ENCODE results near the gene GON4L. TPM values are rescaled to one million over a fixed set of nuclear protein-coding genes. Genes with fewer than 3 reads are reported as not detected.
"Not testable (repeated sequence)": the region's sequence is repeated elsewhere in the genome, so short reads cannot be mapped to it uniquely, and the experiment has no call there.

Gene GON4L
- total and polyA plus RNA-seq, 3 donors from 2014 or later: 36.4 to 108 (median 77.2) TPM

DNA sequence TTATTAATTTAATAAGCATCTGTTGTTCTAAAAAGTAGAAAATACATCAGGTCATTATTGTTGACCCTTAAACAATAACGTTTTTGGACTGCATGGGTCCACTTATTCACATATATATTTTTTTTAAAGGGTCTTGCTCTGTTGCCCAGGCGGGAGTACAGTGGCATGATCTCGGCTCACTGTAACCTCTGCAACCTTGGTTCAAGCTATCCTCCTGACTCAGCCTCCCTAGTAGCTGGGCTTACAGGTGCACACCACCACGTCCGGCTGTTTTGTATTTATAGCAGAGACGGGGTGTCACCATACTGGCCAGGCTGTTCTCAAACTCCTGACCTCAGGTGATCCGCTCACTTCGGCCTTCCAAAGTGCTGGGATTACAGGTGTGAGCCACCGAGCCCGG lies 115.1 kb downstream of the GON4L start:
- TF ChIP-seq, protein P1, sequence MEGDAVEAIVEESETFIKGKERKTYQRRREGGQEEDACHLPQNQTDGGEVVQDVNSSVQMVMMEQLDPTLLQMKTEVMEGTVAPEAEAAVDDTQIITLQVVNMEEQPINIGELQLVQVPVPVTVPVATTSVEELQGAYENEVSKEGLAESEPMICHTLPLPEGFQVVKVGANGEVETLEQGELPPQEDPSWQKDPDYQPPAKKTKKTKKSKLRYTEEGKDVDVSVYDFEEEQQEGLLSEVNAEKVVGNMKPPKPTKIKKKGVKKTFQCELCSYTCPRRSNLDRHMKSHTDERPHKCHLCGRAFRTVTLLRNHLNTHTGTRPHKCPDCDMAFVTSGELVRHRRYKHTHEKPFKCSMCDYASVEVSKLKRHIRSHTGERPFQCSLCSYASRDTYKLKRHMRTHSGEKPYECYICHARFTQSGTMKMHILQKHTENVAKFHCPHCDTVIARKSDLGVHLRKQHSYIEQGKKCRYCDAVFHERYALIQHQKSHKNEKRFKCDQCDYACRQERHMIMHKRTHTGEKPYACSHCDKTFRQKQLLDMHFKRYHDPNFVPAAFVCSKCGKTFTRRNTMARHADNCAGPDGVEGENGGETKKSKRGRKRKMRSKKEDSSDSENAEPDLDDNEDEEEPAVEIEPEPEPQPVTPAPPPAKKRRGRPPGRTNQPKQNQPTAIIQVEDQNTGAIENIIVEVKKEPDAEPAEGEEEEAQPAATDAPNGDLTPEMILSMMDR (IDR thresholded peaks at IDR 0.05): no peak
- no peak for TF ChIP-seq POLR2A (IDR thresholded peaks at IDR 0.05)
- Histone ChIP-seq H3K27me3 (no peaks in the 10 kb centered on the region), H3K4me3 (no peak overlapping the region), H3K4me1 (no peaks in the 10 kb centered on the region), H3K27ac (no peak overlapping the region), H3K36me3 (ENCODE audit: low read depth, missing control alignments) (no peaks in the 10 kb centered on the region), H3K9me3 (no peaks in the 10 kb centered on the region)
- 80 to 88% methylated on average over 10 of the region's 10 CpGs for WGBS, 2 donors
- DNase-seq: no peak
- intact Hi-C loops (cut with DNase I; ENCODE audit: low total_unique reads): no loop called here

DNA sequence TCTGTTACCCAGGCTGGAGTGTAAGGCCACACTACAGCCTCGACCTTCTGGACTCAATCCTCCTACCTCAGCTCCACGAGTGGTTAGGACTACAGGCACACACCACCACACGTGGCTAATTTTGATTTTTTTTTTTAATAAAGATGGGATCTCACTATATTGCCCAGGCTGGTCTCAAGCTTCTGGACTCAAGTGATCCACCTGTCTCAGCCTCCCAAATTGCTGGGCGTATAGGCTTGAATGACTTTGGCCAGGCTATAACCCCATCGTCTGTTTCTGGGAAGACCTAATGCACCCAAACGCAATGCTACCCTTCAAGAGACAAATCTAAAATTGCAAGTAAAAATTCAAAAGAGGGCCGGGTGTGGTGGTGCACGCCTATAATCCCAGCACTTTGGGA lies 116.0 kb downstream of the GON4L start:
- H3K4me3 ChIP-seq: no peak overlapping the region
- H3K9me3 ChIP-seq: no peaks in the 10 kb centered on the region
- TF ChIP-seq, protein P1 (IDR thresholded peaks at IDR 0.05): no peak
- TF ChIP-seq POLR2A (IDR thresholded peaks at IDR 0.05): no peak
- no peak overlapping the region for H3K27ac ChIP-seq
- H3K4me1 ChIP-seq: no peaks in the 10 kb centered on the region
- no peaks in the 10 kb centered on the region for H3K27me3 ChIP-seq
- WGBS, 2 donors: 90 to 93% methylated on average over 8 of the region's 8 CpGs
- H3K36me3 ChIP-seq (ENCODE audit: low read depth, missing control alignments): no peaks in the 10 kb centered on the region
- intact Hi-C loops (cut with DNase I; ENCODE audit: low total_unique reads): no loop called here
- no peak for DNase-seq

DNA sequence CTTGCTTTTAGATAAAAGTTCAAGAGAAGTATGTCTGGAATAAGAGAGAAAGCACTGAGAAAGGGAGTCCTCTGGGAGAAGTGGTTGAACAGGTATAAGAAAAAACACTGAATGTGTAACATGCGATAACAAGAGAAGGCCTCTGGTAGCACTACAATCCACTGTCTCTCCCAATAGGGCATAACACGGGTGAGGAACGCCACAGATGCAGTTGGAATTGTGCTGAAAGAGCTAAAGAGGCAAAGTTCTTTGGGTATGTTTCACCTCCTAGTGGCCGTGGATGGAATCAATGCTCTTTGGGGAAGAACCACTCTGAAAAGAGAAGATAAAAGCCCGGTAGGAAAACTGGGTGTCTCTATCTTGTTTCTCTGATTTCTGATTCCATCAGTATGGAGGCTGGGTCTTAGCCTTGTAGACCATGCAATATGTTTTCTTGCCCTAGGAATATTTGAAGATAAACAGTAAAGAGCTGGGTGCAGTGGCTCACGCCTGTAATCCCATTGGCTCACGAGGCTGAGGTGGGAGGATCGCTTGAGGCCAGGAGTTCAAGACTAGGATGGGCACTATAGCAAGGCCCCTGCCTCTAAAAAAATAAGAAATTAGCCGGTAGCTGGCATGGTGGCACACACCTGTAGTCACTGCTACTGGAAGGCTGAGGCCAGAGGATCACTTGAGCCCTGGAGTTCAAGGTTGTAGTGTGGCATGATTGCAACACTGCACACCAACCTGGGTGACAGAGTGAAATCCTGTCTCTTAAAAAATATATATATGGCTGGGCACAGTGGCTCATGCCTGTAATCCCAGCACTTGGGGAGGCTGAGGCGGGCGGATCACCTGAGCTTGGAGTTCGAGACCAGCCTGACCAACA lies 127.7 kb downstream of the GON4L start:
- Histone ChIP-seq H3K4me3 (no peak overlapping the region), H3K4me1 (no peaks in the 10 kb centered on the region), H3K9me3 (no peaks in the 10 kb centered on the region), H3K36me3 (ENCODE audit: low read depth, missing control alignments) (no peaks in the 10 kb centered on the region), H3K27ac (no peak overlapping the region), H3K27me3 (no peaks in the 10 kb centered on the region)
- 61 to 70% methylated on average over 12 of the region's 12 CpGs for WGBS, 2 donors
- peak; percentile 75 for DNase-seq
- TF ChIP-seq, protein P1 (IDR thresholded peaks at IDR 0.05): peak; percentile 56 to 69 (median 59)
- TF ChIP-seq POLR2A (IDR thresholded peaks at IDR 0.05): no peak
- intact Hi-C loops (cut with DNase I; ENCODE audit: low total_unique reads): no loop called here

DNA sequence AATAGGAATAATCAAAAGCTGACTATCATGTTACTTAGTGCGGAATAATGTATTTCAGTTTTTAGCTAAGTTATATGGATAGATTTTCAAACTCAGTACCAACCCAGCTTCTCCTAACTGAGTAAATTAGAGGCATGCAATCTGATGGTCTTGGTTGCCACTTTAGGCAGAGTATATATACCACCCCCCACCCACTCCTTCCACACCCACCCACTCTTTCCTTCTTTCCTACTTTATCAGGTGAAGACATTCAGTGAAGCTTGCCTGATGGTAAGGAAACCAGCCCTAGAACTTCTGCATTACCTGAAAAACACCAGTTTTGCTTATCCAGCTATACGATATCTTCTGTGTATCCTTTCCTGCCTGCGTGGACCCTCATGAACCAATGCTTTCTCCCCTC lies 131.9 kb downstream of the GON4L start:
- Histone ChIP-seq H3K4me3 (no peak overlapping the region), H3K9me3 (no peaks in the 10 kb centered on the region), H3K4me1 (no peaks in the 10 kb centered on the region), H3K27ac (no peak overlapping the region), H3K36me3 (ENCODE audit: low read depth, missing control alignments) (no peaks in the 10 kb centered on the region), H3K27me3 (no peaks in the 10 kb centered on the region)
- intact Hi-C loops (cut with DNase I; ENCODE audit: low total_unique reads): no loop called here
- no peak for DNase-seq
- WGBS, 2 donors: 95% methylated on average over 3 of the region's 3 CpGs
- TF ChIP-seq POLR2A (IDR thresholded peaks at IDR 0.05): no peak
- TF ChIP-seq, protein P1 (IDR thresholded peaks at IDR 0.05): no peak

DNA sequence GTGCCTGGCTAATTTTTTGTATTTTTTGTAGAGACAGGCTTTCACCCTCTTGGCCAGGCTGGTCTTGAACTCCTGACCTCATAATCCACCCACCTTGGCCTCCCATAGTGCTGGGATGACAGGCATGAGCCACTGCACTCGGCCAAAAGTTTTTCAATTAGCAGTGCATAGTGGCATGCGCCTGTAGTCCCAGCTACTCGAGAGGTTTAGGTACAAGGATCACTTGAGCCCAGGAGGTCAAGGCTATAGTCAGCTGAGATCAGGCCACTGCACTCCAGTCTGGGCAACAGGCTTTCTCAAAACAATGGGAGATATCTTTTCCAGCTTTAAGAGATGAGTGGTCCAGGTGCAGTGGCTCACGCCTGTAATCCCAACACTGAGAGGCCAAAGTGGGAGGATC lies 137.3 kb downstream of the GON4L start:
- DNase-seq: no peak
- Histone ChIP-seq H3K27ac (no peak overlapping the region), H3K36me3 (ENCODE audit: low read depth, missing control alignments) (no peaks in the 10 kb centered on the region), H3K27me3 (no peaks in the 10 kb centered on the region), H3K9me3 (no peaks in the 10 kb centered on the region), H3K4me1 (no peaks in the 10 kb centered on the region), H3K4me3 (no peak overlapping the region)
- 88 to 96% methylated on average over 4 of the region's 4 CpGs for WGBS, 2 donors
- TF ChIP-seq, protein P1 (IDR thresholded peaks at IDR 0.05): no peak
- no peak for TF ChIP-seq POLR2A (IDR thresholded peaks at IDR 0.05)
- intact Hi-C loops (cut with DNase I; ENCODE audit: low total_unique reads): no loop called here

DNA sequence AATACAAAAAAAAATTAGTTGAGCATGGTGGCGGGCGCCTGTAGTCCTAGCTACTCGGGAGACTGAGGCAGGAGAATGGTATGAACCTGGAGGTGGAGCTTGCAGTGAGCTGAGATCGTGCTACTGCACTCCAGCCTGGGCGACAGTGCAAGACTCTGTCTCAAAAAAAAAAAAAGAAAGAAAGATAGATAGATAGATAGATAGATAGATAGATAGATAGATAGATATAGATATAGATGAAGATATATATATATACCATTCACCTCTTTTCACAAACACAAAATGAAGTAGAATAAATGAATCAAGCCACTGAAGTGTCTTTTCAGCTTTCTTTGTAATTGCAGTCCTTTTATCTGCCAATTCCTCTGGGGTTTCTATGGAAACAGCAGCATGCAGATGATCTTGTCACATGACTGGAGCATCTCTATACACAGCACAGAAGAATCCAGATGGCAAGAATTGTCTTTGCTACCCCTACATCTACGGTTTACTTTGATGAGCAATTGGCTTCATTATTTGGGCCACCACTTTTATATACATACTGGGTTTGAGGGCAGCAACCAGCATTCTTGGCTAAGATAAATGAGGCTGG lies 138.4 kb downstream of the GON4L start:
- H3K9me3 ChIP-seq; H3K4me3 ChIP-seq; H3K36me3 ChIP-seq (ENCODE audit: low read depth, missing control alignments); DNase-seq; H3K4me1 ChIP-seq; H3K27ac ChIP-seq; H3K27me3 ChIP-seq; intact Hi-C loops (cut with DNase I; ENCODE audit: low total_unique reads): not testable (repeated sequence)
- WGBS, 2 donors: 85 to 93% methylated on average over 6 of the region's 6 CpGs
